Stimulated activated CD8-positive, alpha-beta memory T cell treated with anti-CD3 and anti-CD28 coated beads, Interleukin-15, amount 100 ng/mL, for 1 hour (primary cell): ENCODE measurements around the gene TBC1D14.
"Not testable (repeated sequence)": the region's sequence is repeated elsewhere in the genome, so short reads cannot be mapped to it uniquely, and the experiment has no call there.

Source experiments
- DNase-seq: peaks from one replicate; pipeline ENCODE4 v3.0.0-alpha.2; 2020; ENCODE audit warnings: low read depth

The TBC1D14 gene

GRCh38 chr4:6972911-6973310 lies 63.3 kb downstream of the TBC1D14 start:
- DNase-seq, result no peak

- peak; percentile 73 for DNase-seq
These were observed 64.7 kb downstream of the TBC1D14 start for GRCh38 chr4:6974138-6974848.

- not testable (repeated sequence) for DNase-seq
These were observed 68.2 kb downstream of the TBC1D14 start for GRCh38 chr4:6977846-6978245.

- DNase-seq, result no peak
These were observed 74.0 kb downstream of the TBC1D14 start for GRCh38 chr4:6983544-6984142.

GRCh38 chr4:6984612-6985425 lies 75.2 kb downstream of the TBC1D14 start:
- DNase-seq, result no peak

GRCh38 chr4:6986072-6986780 lies 76.6 kb downstream of the TBC1D14 start:
- no peak for DNase-seq

- peak; percentile 81 for DNase-seq
These were observed 77.4 kb downstream of the TBC1D14 start for GRCh38 chr4:6986781-6987587.

- DNase-seq, result no peak
These were observed 77.9 kb downstream of the TBC1D14 start for GRCh38 chr4:6987588-6987961.

- no peak for DNase-seq
These were observed 78.5 kb downstream of the TBC1D14 start for GRCh38 chr4:6988016-6988715.

GRCh38 chr4:6989331-6989923 lies 79.8 kb downstream of the TBC1D14 start:
- no peak for DNase-seq

GRCh38 chr4:6990661-6991060 lies 81.0 kb downstream of the TBC1D14 start:
- DNase-seq, result no peak

- no peak for DNase-seq
These were observed 81.6 kb downstream of the TBC1D14 start for GRCh38 chr4:6991249-6991648.

GRCh38 chr4:6991771-6992557 lies 82.3 kb downstream of the TBC1D14 start:
- no peak for DNase-seq

- DNase-seq, result no peak
These were observed 83.4 kb downstream of the TBC1D14 start for GRCh38 chr4:6992728-6993677.

GRCh38 chr4:6996481-6996880 lies 86.9 kb downstream of the TBC1D14 start:
- no peak for DNase-seq

GRCh38 chr4:6999172-7000086 lies 89.8 kb downstream of the TBC1D14 start:
- no peak for DNase-seq

GRCh38 chr4:7000421-7001176 lies 91.0 kb downstream of the TBC1D14 start:
- DNase-seq, result no peak
